Measurements from ENCODE around the gene CCDC40. TPM values are rescaled to one million over a fixed set of nuclear protein-coding genes. Genes with fewer than 3 reads are reported as not detected.

CCDC40 gene
- total and polyA plus RNA-seq, 2 of the 13 experiments (the other 11 are each of a cell fraction or from before 2014, with no cell fraction given) = 4.1 to 5.5 TPM

DNA sequence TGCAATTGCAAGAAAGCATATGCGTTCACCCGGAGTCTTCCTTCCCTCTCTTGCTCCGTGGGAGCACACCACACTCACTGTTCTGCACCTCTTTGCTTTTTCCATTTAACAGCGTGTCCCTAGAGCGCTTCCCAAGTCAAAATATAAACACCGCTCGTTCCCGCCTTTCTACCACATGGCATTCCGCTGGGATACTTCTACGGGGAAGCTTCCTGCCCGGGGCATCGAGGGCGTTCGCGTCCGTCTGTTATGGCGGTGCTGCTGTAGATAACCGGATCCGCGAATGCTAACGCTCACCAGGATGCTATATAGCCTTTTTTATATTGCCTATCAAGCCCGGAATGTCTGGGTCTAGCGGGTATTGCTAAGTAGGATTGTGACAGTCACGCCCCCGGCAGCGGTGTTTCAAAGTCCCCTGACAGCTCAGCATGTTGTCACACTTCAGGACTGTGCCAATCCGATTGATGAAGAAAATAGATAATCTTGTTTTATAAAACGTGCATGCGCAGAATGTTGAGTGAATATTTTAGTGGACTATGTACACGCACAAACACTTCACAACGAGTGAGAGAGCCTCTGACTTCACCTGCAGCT lies 31.0 kb downstream of the CCDC40 start:
- in situ Hi-C loops (cut with HindIII; ENCODE audit: extremely low pct_ligation_motif_present, low pct_unique_long_range_greater_than_20kb) = no loop called here
- FAIRE-seq (no peak), ATAC-seq (no peak), DNase-seq (ENCODE audit: low spot score) (peak; percentile 32)
- intact Hi-C loops (cut with micrococcal nuclease; ENCODE audit: unreplicated experiment) = no loop called here
- Histone ChIP-seq H3K9me3 (ENCODE audit: low read length) (no peaks in the 10 kb centered on the region), H3K4me3 (replicated peaks in 1 of 3; ENCODE audit: insufficient read depth in 1 of 3, low read depth in 2 of 3, low read length in 3 of 3) (no peak overlapping the region), H3K79me2 (ENCODE audit: insufficient read depth, low read length) (no peaks in the 10 kb centered on the region), H4K20me1 (ENCODE audit: insufficient read depth, low read length) (no peaks in the 10 kb centered on the region), H3K36me3 (replicated peaks in 1 of 2; ENCODE audit: control insufficient read depth in 1 of 2, insufficient read depth in 2 of 2, low read length in 2 of 2) (no peaks in the 10 kb centered on the region), H2AFZ (ENCODE audit: low read length) (no peak overlapping the region), H3K4me2 (ENCODE audit: low read depth, low read length) (no peak overlapping the region), H3K9ac (ENCODE audit: insufficient read depth, low read depth, low read length) (no peak overlapping the region), H3K4me1 (ENCODE audit: insufficient read depth, low read length) (peaks cover 67% of the 10 kb centered on the region), H3K27me3 (ENCODE audit: control insufficient read depth in 1 of 2, insufficient read depth in 2 of 2, low read length in 2 of 2) (no peaks in the 10 kb centered on the region; a peak in 1 of 5 replicates), H3K27ac (ENCODE audit: extremely low read length, insufficient read depth, low read length) (no peak overlapping the region)
- TF ChIP-seq, protein P1, sequence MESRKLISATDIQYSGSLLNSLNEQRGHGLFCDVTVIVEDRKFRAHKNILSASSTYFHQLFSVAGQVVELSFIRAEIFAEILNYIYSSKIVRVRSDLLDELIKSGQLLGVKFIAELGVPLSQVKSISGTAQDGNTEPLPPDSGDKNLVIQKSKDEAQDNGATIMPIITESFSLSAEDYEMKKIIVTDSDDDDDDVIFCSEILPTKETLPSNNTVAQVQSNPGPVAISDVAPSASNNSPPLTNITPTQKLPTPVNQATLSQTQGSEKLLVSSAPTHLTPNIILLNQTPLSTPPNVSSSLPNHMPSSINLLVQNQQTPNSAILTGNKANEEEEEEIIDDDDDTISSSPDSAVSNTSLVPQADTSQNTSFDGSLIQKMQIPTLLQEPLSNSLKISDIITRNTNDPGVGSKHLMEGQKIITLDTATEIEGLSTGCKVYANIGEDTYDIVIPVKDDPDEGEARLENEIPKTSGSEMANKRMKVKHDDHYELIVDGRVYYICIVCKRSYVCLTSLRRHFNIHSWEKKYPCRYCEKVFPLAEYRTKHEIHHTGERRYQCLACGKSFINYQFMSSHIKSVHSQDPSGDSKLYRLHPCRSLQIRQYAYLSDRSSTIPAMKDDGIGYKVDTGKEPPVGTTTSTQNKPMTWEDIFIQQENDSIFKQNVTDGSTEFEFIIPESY (CRISPR knock-in tag; IDR thresholded peaks at IDR 0.05) = peak; percentile 65; the same call in 1 of the 2 replicates
- no peak for TF ChIP-seq MXD4 (CRISPR knock-in tag; IDR thresholded peaks at IDR 0.05)
- ChIA-PET CTCF (ENCODE audit: low intra/inter-chr PET ratio, low total read pairs) (interaction anchor here (1.4 kb wide), 1 partner anchor 15 kb away, joined by 4 read pairs; no protein-coding TSS in a partner anchor), POLR2A (interaction anchor here (1.2 kb wide), 1 partner anchor 34 kb away, joined by 7 read pairs; the partner anchor contains the start of gene GAA)
- no TSS peak for BruUV-seq (replicated peaks)
- WGBS (ENCODE audit: low lambda C conversion rate) = 88% methylated on average over 31 of the region's 31 CpGs
